Cardiac septum (tissue), 1 donor: Measurements from ENCODE around the gene SLC52A3. TPM values are rescaled to one million over a fixed set of nuclear protein-coding genes. Genes with fewer than 3 reads are reported as not detected.
"Not testable (repeated sequence)": the region's sequence is repeated elsewhere in the genome, so short reads cannot be mapped to it uniquely, and the experiment has no call there.

Experiments
- DNase-seq: peaks from one replicate; pipeline ENCODE4 v3.0.0-alpha.2; 2020; ENCODE audit warnings: low spot score
- intact Hi-C: fragments of 100-400 bp; cut with DNase I; formaldehyde crosslinking; loops from one replicate; pipeline ENCODE4 v1.14.0; 2022
- long read RNA-seq: library from polyadenylated mRNA; unstranded; transcript quantifications from one replicate; pipeline ENCODE4 v2.0.0, GENCODE V29; 2021
- total RNA-seq: library from RNA; stranded (reverse); fragmentation: NEBNext Ultra II Directional; extraction: Animal tissue kit (Norgen Biotek cat#: 25700); gene quantifications from one replicate; pipeline ENCODE4 v1.2.1, GENCODE V29; 2021
- donor health status: DM: no; HTN: no; CAD: no.

Gene SLC52A3
- total RNA-seq, result 2.8 TPM
- long read RNA-seq, partial matches to known transcripts, result 2 of 6 reads
- long read RNA-seq, other reads (novel, unspliced or antisense), result 0 of 6 reads

- intact Hi-C loops, result no loop called here
- DNase-seq, result peak; percentile 79
These were observed at the start of gene SLC52A3 for GRCh38 chr20:768426-768978. Gene SLC52A3, minus strand, starts transcription at chr20:768500. Its CDS starts 2,726 bp downstream, at chr20:765774.

DNA sequence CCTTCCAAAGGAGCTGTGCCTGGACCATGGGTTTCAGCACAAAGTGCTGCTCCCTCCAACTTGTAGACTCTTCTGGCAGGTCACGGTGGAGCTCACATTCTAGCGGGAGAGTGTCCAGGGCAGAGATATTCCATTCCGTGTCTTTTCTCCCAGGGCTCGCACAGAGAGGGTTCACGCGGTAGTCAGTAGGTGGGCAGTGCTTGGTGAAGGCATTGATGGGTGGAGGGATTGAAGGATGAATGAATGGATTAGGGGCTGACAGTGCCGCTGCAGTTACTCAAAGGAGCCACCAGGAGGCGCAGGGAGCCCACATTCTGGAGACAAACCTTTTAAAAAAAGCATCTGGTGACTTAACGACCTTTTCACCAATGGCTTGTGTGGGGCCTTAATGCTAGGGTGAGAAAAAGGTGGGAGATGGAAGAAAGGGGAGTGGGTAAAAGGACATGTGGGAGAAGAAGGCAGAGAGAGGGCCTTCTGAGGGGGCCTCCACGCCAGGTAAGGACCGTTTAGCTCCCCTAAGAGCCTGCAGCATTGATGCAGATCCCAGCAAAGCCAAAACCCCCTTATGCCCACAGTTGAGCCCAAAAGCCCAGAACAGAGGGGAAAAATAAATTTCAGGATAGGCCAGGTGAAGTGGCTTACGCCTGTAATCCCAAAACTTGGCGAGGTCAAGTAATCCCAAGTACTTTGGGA, 47.8 kb upstream of the SLC52A3 start:
- no peak for DNase-seq
- intact Hi-C loops, result loop anchor here (1.0 to 10.0 kb wide), 4 partner anchors 76 to 396 kb away; no protein-coding TSS in a partner anchor

DNA sequence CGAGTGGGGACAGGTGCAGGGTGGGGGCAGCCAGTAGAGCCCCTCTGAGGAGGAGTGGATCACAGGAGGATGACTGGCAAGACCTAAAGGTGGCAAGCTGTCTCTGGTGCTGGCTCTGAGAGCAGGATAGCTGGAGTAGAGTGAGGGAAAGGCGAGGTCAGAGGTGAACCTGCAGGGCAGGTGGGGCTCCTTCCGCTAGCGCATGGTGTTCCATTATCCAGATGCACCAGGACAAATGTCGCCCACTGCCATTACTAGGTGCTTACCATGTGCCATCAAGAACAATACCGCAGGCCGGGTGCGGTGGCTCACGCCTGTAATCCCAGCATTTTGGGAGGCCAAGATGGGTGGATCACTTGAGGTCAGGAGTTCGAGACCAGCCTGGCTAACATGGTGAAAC, 46.9 kb upstream of the SLC52A3 start:
- no peak for DNase-seq
- intact Hi-C loops, result loop anchor here (5.0 to 10.0 kb wide), 3 partner anchors 77 to 397 kb away; no protein-coding TSS in a partner anchor

DNA sequence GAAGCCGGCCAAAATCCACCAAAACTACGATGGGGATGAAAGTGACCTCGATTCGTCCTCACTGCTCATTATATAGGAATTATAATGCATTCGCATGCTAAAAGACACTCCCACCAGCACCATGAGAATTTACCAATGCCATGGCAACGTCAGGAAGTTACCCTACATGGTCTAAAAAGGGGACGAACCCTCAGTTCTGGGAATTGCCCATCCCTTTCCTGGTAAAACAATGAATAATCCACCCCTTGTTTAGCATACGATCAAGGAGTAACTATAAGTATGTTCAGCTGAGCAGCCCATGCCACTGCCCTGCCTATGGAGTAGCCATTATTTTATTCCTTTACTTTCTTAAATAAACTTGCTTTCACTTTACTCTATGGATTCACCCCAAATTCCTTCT, 45.1 kb upstream of the SLC52A3 start:
- intact Hi-C loops, result loop anchor here (10.0 kb wide), 1 partner anchor 291 kb away; no protein-coding TSS in a partner anchor

GRCh38 chr20:812435-812814, 44.1 kb upstream of the SLC52A3 start:
- DNase-seq, result not testable (repeated sequence)
- intact Hi-C loops, result loop anchor here (10.0 kb wide), 1 partner anchor 292 kb away; no protein-coding TSS in a partner anchor

More for the DNA sequence above, 45.1 kb upstream of the SLC52A3 start:
- no peak for DNase-seq

GRCh38 chr20:811776-812434, 43.6 kb upstream of the SLC52A3 start:
- intact Hi-C loops, result loop anchor here (10.0 kb wide), 1 partner anchor 293 kb away; no protein-coding TSS in a partner anchor

DNA sequence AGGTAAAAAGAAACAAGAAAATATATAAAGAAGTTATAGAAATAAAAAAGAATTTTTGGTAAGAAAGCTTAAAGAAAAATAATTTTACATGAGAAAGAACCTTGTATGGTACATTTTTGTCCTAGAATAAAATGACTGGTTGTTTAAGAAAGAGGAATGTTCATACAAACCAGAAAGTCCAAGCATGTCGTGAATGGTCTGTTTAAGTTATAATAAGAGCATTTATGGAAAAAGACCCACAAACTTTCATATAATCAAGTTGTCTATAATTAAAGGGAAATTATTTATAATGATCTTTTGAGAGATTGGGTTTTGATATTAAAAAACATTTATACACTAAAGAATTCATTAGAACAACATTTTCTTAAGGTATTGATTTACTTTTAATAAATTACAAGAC, 37.4 kb upstream of the SLC52A3 start:
- DNase-seq, result no peak
- intact Hi-C loops, result no loop called here

More at GRCh38 chr20:811776-812434, 43.6 kb upstream of the SLC52A3 start:
- not testable (repeated sequence) for DNase-seq

DNA sequence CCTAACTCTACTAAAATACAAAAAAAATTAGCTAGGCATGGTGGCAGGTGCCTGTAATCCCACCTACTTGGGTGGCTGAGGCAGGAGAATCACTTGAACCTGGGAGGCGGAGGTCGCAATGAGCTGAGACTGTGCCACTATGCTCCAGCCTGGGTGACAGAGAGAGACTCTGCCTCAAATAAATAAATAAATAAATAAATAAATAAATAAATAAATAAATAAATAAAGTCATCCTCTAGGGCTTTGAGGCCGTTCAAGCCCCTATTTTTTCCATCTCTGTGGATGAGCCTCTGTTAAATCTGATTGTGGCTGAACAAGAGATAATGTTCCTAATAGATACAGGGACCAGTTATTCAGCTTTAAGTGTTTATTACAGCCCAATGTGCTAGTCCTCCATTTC, 33.4 kb upstream of the SLC52A3 start:
- DNase-seq, result no peak
- intact Hi-C loops, result no loop called here

DNA sequence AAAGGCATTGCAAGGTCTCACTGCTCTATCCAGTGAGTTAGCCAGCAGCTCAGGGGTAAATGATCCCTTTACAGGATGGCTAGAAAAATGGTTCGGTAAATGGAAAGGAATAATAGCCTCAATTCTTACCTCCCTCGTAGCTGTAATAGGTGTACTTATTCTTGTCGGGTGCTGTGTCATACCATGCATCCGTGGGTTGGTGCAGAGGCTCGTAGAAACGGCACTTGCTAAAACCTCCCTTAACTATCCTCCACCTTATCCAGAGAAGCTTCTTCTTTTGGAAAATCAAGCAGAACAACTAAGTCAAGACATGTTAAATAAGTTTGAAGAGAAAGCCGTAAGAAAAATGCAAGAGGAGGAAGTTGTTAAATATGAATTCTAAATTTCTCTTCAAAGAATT, 31.7 kb upstream of the SLC52A3 start:
- intact Hi-C loops, DNase-seq: not testable (repeated sequence)

DNA sequence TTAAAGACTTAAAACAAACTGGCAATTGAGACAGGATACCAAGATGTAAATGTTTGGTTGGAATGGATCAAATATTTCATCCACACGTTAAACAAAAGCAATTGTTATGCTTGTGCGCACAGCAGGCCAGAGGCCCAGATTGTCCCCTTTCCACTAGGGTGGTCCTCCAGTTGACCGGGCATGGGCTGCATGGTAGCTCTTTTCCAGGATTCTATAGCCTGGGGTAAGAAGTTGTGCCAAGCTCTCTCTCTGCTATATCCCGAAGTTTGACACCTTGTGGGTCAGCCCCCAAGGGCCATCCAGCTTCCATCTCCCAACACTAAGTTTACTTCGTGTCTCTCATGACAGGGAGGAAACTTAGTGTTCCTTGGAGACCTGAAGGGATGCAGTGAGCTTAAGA, 30.4 kb upstream of the SLC52A3 start:
- DNase-seq, intact Hi-C loops: not testable (repeated sequence)

- no peak for DNase-seq
- intact Hi-C loops, result no loop called here
These were observed 28.6 kb upstream of the SLC52A3 start for GRCh38 chr20:796921-797320.

DNA sequence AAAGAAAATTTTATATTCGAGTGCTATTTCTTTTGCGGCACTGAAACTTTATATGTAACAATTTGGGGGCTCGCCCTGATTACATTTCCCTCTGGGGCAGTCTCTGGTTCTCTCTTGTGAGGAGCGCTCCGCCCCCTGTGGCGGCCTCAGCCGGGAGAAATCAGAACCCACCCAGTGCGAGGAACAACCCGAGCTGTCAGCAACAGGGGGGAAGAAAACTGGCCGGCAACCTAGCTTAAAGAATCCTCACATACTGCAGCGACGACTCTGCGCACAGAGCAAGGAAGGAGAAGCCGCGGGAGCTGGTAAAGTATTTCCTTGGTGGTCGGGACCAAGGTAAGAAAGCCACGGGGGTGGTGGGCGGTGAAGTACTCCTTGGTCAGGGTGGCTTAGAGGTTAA, 23.9 kb upstream of the SLC52A3 start:
- no peak for DNase-seq
- intact Hi-C loops, result no loop called here

DNA sequence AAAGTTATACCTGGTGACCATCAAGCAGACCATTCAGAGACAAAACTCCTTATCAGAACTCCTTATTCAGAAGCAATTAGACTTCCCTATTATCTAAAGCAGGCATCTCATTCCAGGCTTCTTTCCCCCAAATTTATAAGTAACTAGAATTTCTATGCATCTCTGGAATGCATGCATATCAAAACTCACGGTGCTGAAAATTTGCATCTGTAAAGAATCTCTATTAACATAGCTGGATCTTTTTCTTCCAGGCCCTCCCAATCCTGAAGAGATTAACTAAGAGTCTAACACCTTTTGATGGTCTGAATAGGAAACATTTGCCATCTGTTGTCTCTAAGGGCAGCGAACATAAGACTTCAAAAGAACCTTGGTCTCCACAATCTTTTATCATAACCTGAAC, 22.8 kb upstream of the SLC52A3 start:
- intact Hi-C loops, result no loop called here
- DNase-seq, result no peak

GRCh38 chr20:787825-788224, 19.5 kb upstream of the SLC52A3 start:
- DNase-seq, result no peak

GRCh38 chr20:779771-780170, 11.5 kb upstream of the SLC52A3 start:
- DNase-seq, result no peak
- intact Hi-C loops, result no loop called here

More at GRCh38 chr20:787825-788224, 19.5 kb upstream of the SLC52A3 start:
- intact Hi-C loops, result no loop called here

- DNase-seq, result no peak
- intact Hi-C loops, result no loop called here
These were observed 7.9 kb upstream of the SLC52A3 start for GRCh38 chr20:776165-776564.

GRCh38 chr20:775679-776135, 7.4 kb upstream of the SLC52A3 start:
- intact Hi-C loops, result no loop called here
- no peak for DNase-seq

- DNase-seq, result no peak
- intact Hi-C loops, result no loop called here
These were observed 6.4 kb upstream of the SLC52A3 start for GRCh38 chr20:774660-775057.

DNA sequence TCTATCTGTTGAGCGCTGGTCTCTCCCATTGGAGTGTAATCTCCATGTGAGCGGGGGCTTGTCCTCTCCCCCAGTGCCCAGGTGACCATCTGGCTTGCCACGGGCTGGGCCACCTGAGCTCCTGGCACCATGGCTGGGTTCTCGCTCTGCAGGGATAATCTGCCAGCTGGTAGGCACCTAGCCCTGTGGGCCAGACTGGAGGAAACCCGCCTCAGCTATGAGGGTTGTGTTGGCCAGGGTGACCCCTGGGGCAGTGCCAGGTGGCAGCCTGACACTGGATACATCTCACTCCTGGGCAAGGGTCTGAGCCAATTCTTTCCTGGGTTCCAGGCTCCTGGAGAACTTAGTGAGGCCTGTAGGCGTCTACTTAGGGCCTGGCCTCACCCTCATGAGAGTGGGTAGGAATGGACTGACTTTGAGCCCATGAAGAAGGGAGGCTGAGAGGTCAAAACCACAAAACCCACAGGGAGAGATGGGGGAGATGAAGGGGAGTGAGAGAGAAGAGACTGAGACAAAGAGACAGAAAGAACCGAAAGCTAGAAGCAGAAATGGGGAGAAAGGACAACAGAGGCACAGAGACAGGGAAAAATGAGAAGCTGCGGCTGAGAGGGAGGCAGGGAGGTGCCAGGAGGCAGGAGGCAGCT, 5.8 kb upstream of the SLC52A3 start:
- intact Hi-C loops, result no loop called here
- DNase-seq, result no peak

- intact Hi-C loops, result no loop called here
- DNase-seq, result no peak
These were observed 4.5 kb upstream of the SLC52A3 start for GRCh38 chr20:772806-773205.
